ENCODE data around the gene CHMP6. TPM values are rescaled to one million over a fixed set of nuclear protein-coding genes. Genes with fewer than 3 reads are reported as not detected.

The CHMP6 gene
- total RNA-seq, 1 experiment from 2014 or later = 23.5 TPM

- in situ Hi-C loops (cut with HindIII; ENCODE audit: low pct_unique_long_range_greater_than_20kb, low sequenced_read_pairs) = no loop called here
Measured at GRCh38 chr17:80967404-80967872, 24.2 kb upstream of the CHMP6 start.

GRCh38 chr17:80968602-80969029 lies 23.0 kb upstream of the CHMP6 start:
- no peak for DNase-seq (ENCODE audit: low read depth, low spot score)
- in situ Hi-C loops (cut with HindIII; ENCODE audit: low pct_unique_long_range_greater_than_20kb, low sequenced_read_pairs) = no loop called here

More at GRCh38 chr17:80967404-80967872, 24.2 kb upstream of the CHMP6 start:
- DNase-seq (ENCODE audit: low read depth, low spot score) = no peak

GRCh38 chr17:80969030-80969673 lies 22.5 kb upstream of the CHMP6 start:
- in situ Hi-C loops (cut with HindIII; ENCODE audit: low pct_unique_long_range_greater_than_20kb, low sequenced_read_pairs) = no loop called here
- DNase-seq (ENCODE audit: low read depth, low spot score) = no peak

- in situ Hi-C loops (cut with HindIII; ENCODE audit: low pct_unique_long_range_greater_than_20kb, low sequenced_read_pairs) = no loop called here
Measured at GRCh38 chr17:80969674-80970043, 22.0 kb upstream of the CHMP6 start.

GRCh38 chr17:80970044-80970761 lies 21.4 kb upstream of the CHMP6 start:
- peak; percentile 54 for DNase-seq (ENCODE audit: low read depth, low spot score)
- in situ Hi-C loops (cut with HindIII; ENCODE audit: low pct_unique_long_range_greater_than_20kb, low sequenced_read_pairs) = no loop called here

More at GRCh38 chr17:80969674-80970043, 22.0 kb upstream of the CHMP6 start:
- no peak for DNase-seq (ENCODE audit: low read depth, low spot score)

- in situ Hi-C loops (cut with HindIII; ENCODE audit: low pct_unique_long_range_greater_than_20kb, low sequenced_read_pairs) = no loop called here
- DNase-seq (ENCODE audit: low read depth, low spot score) = no peak
Measured at GRCh38 chr17:80970762-80971703, 20.6 kb upstream of the CHMP6 start.

- no peak for DNase-seq (ENCODE audit: low read depth, low spot score)
- in situ Hi-C loops (cut with HindIII; ENCODE audit: low pct_unique_long_range_greater_than_20kb, low sequenced_read_pairs) = no loop called here
Measured at GRCh38 chr17:80971704-80972304, 19.8 kb upstream of the CHMP6 start.

GRCh38 chr17:80976701-80977100 lies 14.9 kb upstream of the CHMP6 start:
- no peak for DNase-seq (ENCODE audit: low read depth, low spot score)
- in situ Hi-C loops (cut with HindIII; ENCODE audit: low pct_unique_long_range_greater_than_20kb, low sequenced_read_pairs) = no loop called here

- in situ Hi-C loops (cut with HindIII; ENCODE audit: low pct_unique_long_range_greater_than_20kb, low sequenced_read_pairs) = no loop called here
- no peak for DNase-seq (ENCODE audit: low read depth, low spot score)
Measured at GRCh38 chr17:80977172-80977571, 14.5 kb upstream of the CHMP6 start.

GRCh38 chr17:80978499-80979497 lies 12.8 kb upstream of the CHMP6 start:
- no peak for DNase-seq (ENCODE audit: low read depth, low spot score)
- in situ Hi-C loops (cut with HindIII; ENCODE audit: low pct_unique_long_range_greater_than_20kb, low sequenced_read_pairs) = no loop called here

- no peak for DNase-seq (ENCODE audit: low read depth, low spot score)
- in situ Hi-C loops (cut with HindIII; ENCODE audit: low pct_unique_long_range_greater_than_20kb, low sequenced_read_pairs) = no loop called here
Measured at GRCh38 chr17:80979547-80980378, 11.9 kb upstream of the CHMP6 start.

- in situ Hi-C loops (cut with HindIII; ENCODE audit: low pct_unique_long_range_greater_than_20kb, low sequenced_read_pairs) = no loop called here
- DNase-seq (ENCODE audit: low read depth, low spot score) = no peak
Measured at GRCh38 chr17:80980397-80981061, 11.1 kb upstream of the CHMP6 start.

- in situ Hi-C loops (cut with HindIII; ENCODE audit: low pct_unique_long_range_greater_than_20kb, low sequenced_read_pairs) = no loop called here
- DNase-seq (ENCODE audit: low read depth, low spot score) = no peak
Measured at GRCh38 chr17:80981062-80981902, 10.4 kb upstream of the CHMP6 start.

- no peak for DNase-seq (ENCODE audit: low read depth, low spot score)
- in situ Hi-C loops (cut with HindIII; ENCODE audit: low pct_unique_long_range_greater_than_20kb, low sequenced_read_pairs) = no loop called here
Measured at GRCh38 chr17:80981929-80982425, 9.7 kb upstream of the CHMP6 start.

Data from SK-MEL-5 (cell line).